Measurements from ENCODE around the gene PTPRN2. TPM values are rescaled to one million over a fixed set of nuclear protein-coding genes. Genes with fewer than 3 reads are reported as not detected.

PTPRN2 gene
- total and polyA plus RNA-seq, 2 of the 13 experiments (the other 11 are each of a cell fraction or from before 2014, with no cell fraction given) = 2.5 to 24.2 TPM

- Histone ChIP-seq H3K79me2 (ENCODE audit: insufficient read depth, low read length) (no peaks in the 10 kb centered on the region), H3K9ac (ENCODE audit: insufficient read depth, low read depth, low read length) (no peak overlapping the region), H3K9me3 (ENCODE audit: low read length) (no peaks in the 10 kb centered on the region), H3K27me3 (ENCODE audit: control insufficient read depth in 1 of 2, insufficient read depth in 2 of 2, low read length in 2 of 2) (peaks cover 3 to 12% of the 10 kb centered on the region in 2 experiments; a peak in 2 of 5 replicates), H3K4me1 (ENCODE audit: insufficient read depth, low read length) (peaks cover 19% of the 10 kb centered on the region), H3K4me2 (ENCODE audit: low read depth, low read length) (no peak overlapping the region), H3K27ac (ENCODE audit: extremely low read length, insufficient read depth, low read length) (no peak overlapping the region), H3K36me3 (replicated peaks in 1 of 2; ENCODE audit: control insufficient read depth in 1 of 2, insufficient read depth in 2 of 2, low read length in 2 of 2) (no peaks in the 10 kb centered on the region), H2AFZ (ENCODE audit: low read length) (no peak overlapping the region), H3K4me3 (replicated peaks in 1 of 3; ENCODE audit: insufficient read depth in 1 of 3, low read depth in 2 of 3, low read length in 3 of 3) (no peak overlapping the region), H4K20me1 (ENCODE audit: insufficient read depth, low read length) (no peaks in the 10 kb centered on the region)
- no TSS peak for BruUV-seq (replicated peaks)
- in situ Hi-C loops (cut with HindIII; ENCODE audit: extremely low pct_ligation_motif_present, low pct_unique_long_range_greater_than_20kb) (no loop called here), intact Hi-C loops (cut with micrococcal nuclease; ENCODE audit: unreplicated experiment) (no loop called here)
- no peak for TF ChIP-seq HINFP (CRISPR knock-in tag; IDR thresholded peaks at IDR 0.05; ENCODE audit: low read depth)
- no peak for TF ChIP-seq PAX8 (CRISPR knock-in tag; IDR thresholded peaks at IDR 0.05; ENCODE audit: borderline replicate concordance)
- TF ChIP-seq REXO4 (CRISPR knock-in tag; IDR thresholded peaks at IDR 0.05; ENCODE audit: borderline replicate concordance) = no peak
- TF ChIP-seq ATF6 (CRISPR knock-in tag; conservative IDR thresholded peaks at IDR 0.05) = no peak
- no peak for TF ChIP-seq ZNF879 (CRISPR knock-in tag; IDR thresholded peaks at IDR 0.05)
- TF ChIP-seq FIP1L1 (IDR thresholded peaks at IDR 0.05; ENCODE audit: borderline replicate concordance, insufficient read depth, low read depth, low read length) = no peak
- no peak for TF ChIP-seq FOXA1 (IDR thresholded peaks at IDR 0.05)
- no peak for TF ChIP-seq FOXA1 (CRISPR knock-in tag; IDR thresholded peaks at IDR 0.05)
- TF ChIP-seq LBX2 (CRISPR knock-in tag; IDR thresholded peaks at IDR 0.05; ENCODE audit: borderline replicate concordance) = no peak
- no peak for TF ChIP-seq SIX4 (CRISPR knock-in tag; IDR thresholded peaks at IDR 0.05)
- TF ChIP-seq ZNF740 (CRISPR knock-in tag; IDR thresholded peaks at IDR 0.05) = no peak
- TF ChIP-seq MIER3 (CRISPR knock-in tag; IDR thresholded peaks at IDR 0.05; ENCODE audit: borderline replicate concordance) = no peak
- no peak for TF ChIP-seq ZNF691 (CRISPR knock-in tag; IDR thresholded peaks at IDR 0.05; ENCODE audit: borderline replicate concordance, low read depth)
- no peak for TF ChIP-seq MED8 (CRISPR knock-in tag; IDR thresholded peaks at IDR 0.05; ENCODE audit: insufficient replicate concordance)
- TF ChIP-seq ZNF17 (CRISPR knock-in tag; IDR thresholded peaks at IDR 0.05) = no peak
- ChIA-PET POLR2A (no interaction called here), CTCF (ENCODE audit: low intra/inter-chr PET ratio, low total read pairs) (no interaction called here)
- ATAC-seq (no peak), FAIRE-seq (no peak), DNase-seq (ENCODE audit: low spot score) (no peak)
- 66% methylated on average over 5 of the region's 5 CpGs for WGBS (ENCODE audit: low lambda C conversion rate)
These were observed 1014.4 kb downstream of the PTPRN2 start for GRCh38 chr7:157573244-157573643.
